HG03066 (cell line): ENCODE measurements around the gene CCPG1.

Source experiments
- ATAC-seq: cut with Tn5 transposase; IDR thresholded peaks from one replicate; pipeline ENCODE4 v1.9.1; 2021; ENCODE audit warnings: low read depth; ENCODE audit not compliant: unreplicated experiment

The CCPG1 gene

GRCh38 chr15:55320963-55321362, 87.2 kb downstream of the CCPG1 start:
- no peak for ATAC-seq

GRCh38 chr15:55320238-55320550, 88.0 kb downstream of the CCPG1 start:
- no peak for ATAC-seq

- no peak for ATAC-seq
Observed at GRCh38 chr15:55319537-55320237, 88.5 kb downstream of the CCPG1 start.

- peak; percentile 93 for ATAC-seq
Observed at GRCh38 chr15:55318588-55319494, 89.3 kb downstream of the CCPG1 start, which contains the start of the genes PIGB and PIGBOS1. Gene PIGB, plus strand, starts transcription at chr15:55319222. Its CDS starts 29 bp downstream, at chr15:55319251. Gene PIGBOS1, minus strand, starts transcription at chr15:55319123. Its CDS starts 1,331 bp downstream, at chr15:55317792.
